Measurements from ENCODE around the gene RANBP10.

Gene RANBP10

GRCh38 chr16:67678354-67679023 lies 127.9 kb downstream of the RANBP10 start:
- no peaks in the 10 kb centered on the region for H3K9me3 ChIP-seq (ENCODE audit: insufficient read depth, low read depth, low read length)
- no peaks in the 10 kb centered on the region for H3K4me1 ChIP-seq (ENCODE audit: insufficient read depth, low read length)
- H3K36me3 ChIP-seq (ENCODE audit: insufficient read depth, low read depth, low read length) = peaks cover 18% of the 10 kb centered on the region; the same call in 1 of the 2 replicates
- no peak overlapping the region for H3K27ac ChIP-seq (ENCODE audit: low read length)
- no peak overlapping the region for H3K9ac ChIP-seq (ENCODE audit: low read depth, low read length)
- H3K4me3 ChIP-seq (ENCODE audit: low read length) = no peak overlapping the region
- no peaks in the 10 kb centered on the region for H3K27me3 ChIP-seq (ENCODE audit: insufficient read depth, low read length)

- Histone ChIP-seq H3K4me3 (ENCODE audit: low read length) (no peak overlapping the region), H3K4me1 (ENCODE audit: insufficient read depth, low read length) (no peaks in the 10 kb centered on the region), H3K36me3 (ENCODE audit: insufficient read depth, low read depth, low read length) (peaks cover 13% of the 10 kb centered on the region; the same call in 1 of the 2 replicates), H3K27me3 (ENCODE audit: insufficient read depth, low read length) (no peaks in the 10 kb centered on the region), H3K27ac (ENCODE audit: low read length) (no peak overlapping the region), H3K9me3 (ENCODE audit: insufficient read depth, low read depth, low read length) (no peaks in the 10 kb centered on the region), H3K9ac (ENCODE audit: low read depth, low read length) (no peak overlapping the region)
Measured at GRCh38 chr16:67677712-67678111, 128.6 kb downstream of the RANBP10 start.

GRCh38 chr16:67676939-67677338 lies 129.4 kb downstream of the RANBP10 start:
- H3K4me1 ChIP-seq (ENCODE audit: insufficient read depth, low read length) = no peaks in the 10 kb centered on the region
- H3K27ac ChIP-seq (ENCODE audit: low read length) = no peak overlapping the region
- peaks cover 13% of the 10 kb centered on the region; the same call in 1 of the 2 replicates for H3K36me3 ChIP-seq (ENCODE audit: insufficient read depth, low read depth, low read length)
- no peaks in the 10 kb centered on the region for H3K9me3 ChIP-seq (ENCODE audit: insufficient read depth, low read depth, low read length)
- no peak overlapping the region for H3K4me3 ChIP-seq (ENCODE audit: low read length)
- H3K27me3 ChIP-seq (ENCODE audit: insufficient read depth, low read length) = no peaks in the 10 kb centered on the region
- no peak overlapping the region for H3K9ac ChIP-seq (ENCODE audit: low read depth, low read length)

GRCh38 chr16:67676516-67676915 lies 129.8 kb downstream of the RANBP10 start:
- no peak overlapping the region for H3K9ac ChIP-seq (ENCODE audit: low read depth, low read length)
- H3K36me3 ChIP-seq (ENCODE audit: insufficient read depth, low read depth, low read length) = peaks cover 13% of the 10 kb centered on the region; the same call in 1 of the 2 replicates
- H3K27ac ChIP-seq (ENCODE audit: low read length) = no peak overlapping the region
- H3K4me1 ChIP-seq (ENCODE audit: insufficient read depth, low read length) = no peaks in the 10 kb centered on the region
- H3K27me3 ChIP-seq (ENCODE audit: insufficient read depth, low read length) = no peaks in the 10 kb centered on the region
- no peaks in the 10 kb centered on the region for H3K9me3 ChIP-seq (ENCODE audit: insufficient read depth, low read depth, low read length)
- H3K4me3 ChIP-seq (ENCODE audit: low read length) = no peak overlapping the region

- Histone ChIP-seq H3K9ac (ENCODE audit: low read depth, low read length) (no peak overlapping the region), H3K27me3 (ENCODE audit: insufficient read depth, low read length) (no peaks in the 10 kb centered on the region), H3K4me3 (ENCODE audit: low read length) (no peak overlapping the region), H3K4me1 (ENCODE audit: insufficient read depth, low read length) (no peaks in the 10 kb centered on the region), H3K27ac (ENCODE audit: low read length) (no peak overlapping the region), H3K9me3 (ENCODE audit: insufficient read depth, low read depth, low read length) (no peaks in the 10 kb centered on the region), H3K36me3 (ENCODE audit: insufficient read depth, low read depth, low read length) (peaks cover 10% of the 10 kb centered on the region; the same call in 1 of the 2 replicates)
Measured at GRCh38 chr16:67675999-67676398, 130.4 kb downstream of the RANBP10 start.

GRCh38 chr16:67675579-67675935 lies 130.8 kb downstream of the RANBP10 start:
- H3K36me3 ChIP-seq (ENCODE audit: insufficient read depth, low read depth, low read length) = peaks cover 6% of the 10 kb centered on the region; the same call in 1 of the 2 replicates

GRCh38 chr16:67674851-67675578 lies 131.3 kb downstream of the RANBP10 start:
- Histone ChIP-seq H3K9me3 (ENCODE audit: insufficient read depth, low read depth, low read length) (no peaks in the 10 kb centered on the region), H3K27me3 (ENCODE audit: insufficient read depth, low read length) (no peaks in the 10 kb centered on the region), H3K4me3 (ENCODE audit: low read length) (no peak overlapping the region), H3K27ac (ENCODE audit: low read length) (no peak overlapping the region), H3K4me1 (ENCODE audit: insufficient read depth, low read length) (no peaks in the 10 kb centered on the region), H3K36me3 (ENCODE audit: insufficient read depth, low read depth, low read length) (peaks cover under 1% of the 10 kb centered on the region; the same call in 1 of the 2 replicates), H3K9ac (ENCODE audit: low read depth, low read length) (no peak overlapping the region)

More at GRCh38 chr16:67675579-67675935, 130.8 kb downstream of the RANBP10 start:
- H3K4me1 ChIP-seq (ENCODE audit: insufficient read depth, low read length) = no peaks in the 10 kb centered on the region
- no peak overlapping the region for H3K27ac ChIP-seq (ENCODE audit: low read length)
- no peaks in the 10 kb centered on the region for H3K27me3 ChIP-seq (ENCODE audit: insufficient read depth, low read length)
- no peak overlapping the region for H3K9ac ChIP-seq (ENCODE audit: low read depth, low read length)
- no peak overlapping the region for H3K4me3 ChIP-seq (ENCODE audit: low read length)
- no peaks in the 10 kb centered on the region for H3K9me3 ChIP-seq (ENCODE audit: insufficient read depth, low read depth, low read length)

GRCh38 chr16:67673712-67674580 lies 132.4 kb downstream of the RANBP10 start:
- Histone ChIP-seq H3K4me3 (ENCODE audit: low read length) (no peak overlapping the region), H3K36me3 (ENCODE audit: insufficient read depth, low read depth, low read length) (no peaks in the 10 kb centered on the region), H3K27me3 (ENCODE audit: insufficient read depth, low read length) (no peaks in the 10 kb centered on the region), H3K9ac (ENCODE audit: low read depth, low read length) (no peak overlapping the region), H3K4me1 (ENCODE audit: insufficient read depth, low read length) (no peaks in the 10 kb centered on the region), H3K9me3 (ENCODE audit: insufficient read depth, low read depth, low read length) (no peaks in the 10 kb centered on the region), H3K27ac (ENCODE audit: low read length) (no peak overlapping the region)

Data from iPS-20b (cell line).